Spleen (tissue), 7 donors: ENCODE measurements around the gene PRDM16.

Experiments
- CTCF ChIP-seq, 11 experiments: fragments of 200-600 bp in 7 of 11; fragments of 450-650 bp in 4 of 11; sonication (generic) in 4 of 11; IDR thresholded peaks in 8 of 11; conservative IDR thresholded peaks in 3 of 11; 1 replicate in 7 of 11; 2 replicates in 4 of 11; pipeline versions ENCODE4 v1.4.0 to v1.8.0; 2016 to 2021; ENCODE audit warnings: antibody characterized with exemption in 11 of 11, inconsistent platforms in 4 of 11, mild to moderate bottlenecking in 1 of 11
- POLR2A ChIP-seq, 3 donors: fragments of 450-650 bp; IDR thresholded peaks; one replicate each; pipeline ENCODE4 v1.5.1; 2017; ENCODE audit warnings: antibody characterized with exemption in 3 of 3, mild to moderate bottlenecking in 1 of 3
- POLR2AphosphoS5 ChIP-seq, 3 donors: sonication (generic); formaldehyde crosslinking; IDR thresholded peaks; one replicate each; pipeline ENCODE4 v1.5.1; 2017; ENCODE audit warnings: antibody characterized with exemption in 3 of 3
- donor health status: DM: no; HTN: no; CAD: no; lungs with moderate emphysema.
- donor health status: DM: no; HTN: no; CAD: no.
- donor health status: DM: no; HTN: no; CAD: no.

- no peak for TF ChIP-seq CTCF (IDR thresholded peaks at IDR 0.05 in 8 of 11, conservative IDR thresholded peaks at IDR 0.05 in 3 of 11)
- TF ChIP-seq POLR2A (IDR thresholded peaks at IDR 0.05), result no peak
- no peak for TF ChIP-seq POLR2AphosphoS5 (IDR thresholded peaks at IDR 0.05)
Measured at GRCh38 chr1:3306583-3307291, 237.7 kb downstream of the PRDM16 start.
